WI38 (cell line): Measurements from ENCODE around the gene CTR9.

ENCODE experiments used
- H3K4me3 ChIP-seq: 2 replicates; pipeline ENCODE4 v1.5.1; 2011; ENCODE audit warnings: low read depth, mild to moderate bottlenecking, control low read depth, low read length
- CTCF ChIP-seq: IDR thresholded peaks from 2 replicates; pipeline ENCODE4 v1.5.1; 2012; ENCODE audit warnings: low read depth, mild to moderate bottlenecking, control low read depth, low read length

CTR9 gene

GRCh38 chr11:10742460-10743208 is 8.4 kb upstream of the CTR9 start:
- TF ChIP-seq CTCF, result no peak
- no peak overlapping the region for H3K4me3 ChIP-seq

DNA sequence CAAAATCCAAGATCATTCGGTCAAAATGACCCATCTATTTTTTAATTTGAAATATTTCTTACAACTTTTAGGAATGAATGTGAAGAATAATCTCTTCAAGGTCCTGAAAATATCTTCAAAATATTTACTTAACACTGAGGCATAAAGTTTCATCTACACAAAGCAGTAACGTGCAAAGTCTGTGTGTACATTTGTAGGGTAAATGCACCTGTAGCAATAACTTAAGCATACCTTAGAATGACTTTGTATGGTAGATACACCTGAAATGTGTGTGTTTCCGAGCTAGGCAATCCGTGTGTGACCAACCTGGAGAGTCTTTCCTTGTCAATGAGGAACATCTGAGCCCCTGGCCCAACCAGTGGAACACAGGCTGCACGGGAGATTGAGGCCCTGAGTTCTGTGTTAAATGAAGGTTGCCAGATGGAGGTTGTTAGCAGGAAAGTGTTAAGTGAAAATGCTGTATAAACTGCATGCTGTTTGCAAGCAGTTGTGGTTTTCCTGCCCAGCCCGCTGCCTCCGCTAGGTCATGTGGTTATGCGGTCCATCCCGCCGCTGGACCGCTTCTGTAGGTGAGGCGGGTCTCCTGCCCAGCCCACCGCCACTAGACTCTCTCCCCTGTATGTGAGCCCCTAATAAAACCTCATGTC is 7.6 kb upstream of the CTR9 start:
- TF ChIP-seq CTCF, result no peak
- H3K4me3 ChIP-seq, result no peak overlapping the region

GRCh38 chr11:10744206-10744605 is 6.8 kb upstream of the CTR9 start:
- TF ChIP-seq CTCF, result no peak
- H3K4me3 ChIP-seq, result no peak overlapping the region

- no peak overlapping the region for H3K4me3 ChIP-seq
- TF ChIP-seq CTCF, result no peak
These were observed 4.2 kb upstream of the CTR9 start for GRCh38 chr11:10746871-10747270.

DNA sequence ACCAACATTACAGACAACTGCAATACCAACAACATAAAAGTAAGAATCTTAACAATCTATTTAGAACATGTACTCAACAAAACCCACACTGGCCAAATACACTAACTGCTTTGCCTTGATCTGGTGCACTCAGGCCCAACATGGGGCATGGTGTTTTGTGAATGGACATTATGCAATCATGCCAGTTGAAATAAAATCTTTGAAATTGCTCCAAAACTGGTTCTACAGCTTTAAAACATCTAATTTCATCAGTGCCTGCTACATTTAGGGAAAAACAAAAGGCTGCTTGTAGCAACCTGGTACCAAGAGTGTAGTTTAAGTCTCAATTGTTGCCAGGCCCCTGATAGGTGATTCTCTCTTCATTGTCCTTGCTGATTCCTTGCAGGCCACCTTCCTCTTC is 3.3 kb upstream of the CTR9 start:
- H3K4me3 ChIP-seq, result no peak overlapping the region
- no peak for TF ChIP-seq CTCF

GRCh38 chr11:10749476-10749875 is 1.6 kb upstream of the CTR9 start:
- H3K4me3 ChIP-seq, result no peak overlapping the region
- no peak for TF ChIP-seq CTCF

DNA sequence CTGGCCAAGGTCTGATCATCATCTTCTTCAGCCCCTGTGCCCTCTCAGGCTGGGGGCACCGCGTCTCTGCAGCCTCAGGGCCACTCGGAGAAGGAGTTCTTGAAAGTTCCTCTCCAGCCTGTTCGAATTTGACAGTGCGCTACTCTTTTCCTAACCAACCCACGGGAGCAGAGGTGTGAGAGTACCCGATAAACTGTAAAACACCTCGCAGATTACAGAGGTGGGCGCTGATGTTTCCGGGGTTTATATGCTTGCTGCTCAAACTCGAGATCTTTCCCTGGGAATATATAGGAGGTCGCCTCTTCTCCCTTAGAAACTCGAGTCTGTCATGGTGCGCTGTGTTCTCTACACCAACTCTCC is 515 bp downstream of the CTR9 start:
- no peak for TF ChIP-seq CTCF
- peak overlapping the region; percentile 97 for H3K4me3 ChIP-seq
